Neural crest cell (in vitro differentiated cells): ENCODE results near the gene CCDC28B. TPM values are rescaled to one million over a fixed set of nuclear protein-coding genes. Genes with fewer than 3 reads are reported as not detected.

ENCODE experiments used
- DNase-seq: peaks from one replicate; pipeline ENCODE4 v3.0.0; 2021; ENCODE audit warnings: low read depth, mixed read lengths, low spot score
- H3K27ac Mint-ChIP-seq: one replicate; pipeline ENCODE4 v1.8.0; 2021; ENCODE audit warnings: mild to moderate bottlenecking, mixed read lengths; ENCODE audit not compliant: unreplicated experiment
- H3K27me3 Mint-ChIP-seq: 2 replicates; pipeline ENCODE4 v1.8.0; 2021; ENCODE audit warnings: low read depth, mild to moderate bottlenecking, mixed read lengths
- H3K36me3 Mint-ChIP-seq: 2 replicates; pipeline ENCODE4 v1.8.0; 2021; ENCODE audit warnings: low read depth, mild to moderate bottlenecking, mixed read lengths
- H3K4me1 Mint-ChIP-seq: 2 replicates; pipeline ENCODE4 v1.8.0; 2021; ENCODE audit warnings: mixed read lengths
- H3K4me3 Mint-ChIP-seq: one replicate; pipeline ENCODE4 v1.8.0; 2021; ENCODE audit warnings: mild to moderate bottlenecking, mixed read lengths
- H3K9me3 Mint-ChIP-seq: 2 replicates; pipeline ENCODE4 v1.8.0; 2021; ENCODE audit warnings: mixed read lengths
- CTCF ChIP-seq: fragments of 200-600 bp; sonication (generic); conservative IDR thresholded peaks from 2 replicates; pipeline ENCODE4 v1.5.0; 2021; ENCODE audit warnings: antibody characterized with exemption, mild to moderate bottlenecking
- total RNA-seq: library from RNA; stranded (reverse); gene quantifications from 2 replicates; pipeline ENCODE4 v1.2.1, GENCODE V29; 2021

Gene CCDC28B
- total RNA-seq, 1 donor from 2014 or later: 21.2 TPM

GRCh38 chr1:32199043-32199716 lies 1.2 kb upstream of the CCDC28B start:
- H3K4me1 Mint-ChIP-seq: peaks cover 43% of the 10 kb centered on the region

GRCh38 chr1:32199717-32200072 lies 700 bp upstream of the CCDC28B start:
- Mint-ChIP-seq H3K36me3 (peaks cover 6% of the 10 kb centered on the region), H3K27ac (no peak overlapping the region), H3K4me1 (peaks cover 45% of the 10 kb centered on the region), H3K4me3 (peak overlapping the region; percentile 92), H3K9me3 (no peaks in the 10 kb centered on the region), H3K27me3 (peaks cover 3% of the 10 kb centered on the region)
- no peak for TF ChIP-seq CTCF
- DNase-seq: no peak

More at GRCh38 chr1:32199043-32199716, 1.2 kb upstream of the CCDC28B start:
- Mint-ChIP-seq H3K4me3 (peak overlapping the region; percentile 50), H3K27me3 (peaks cover 3% of the 10 kb centered on the region), H3K9me3 (no peaks in the 10 kb centered on the region), H3K36me3 (peaks cover 8% of the 10 kb centered on the region), H3K27ac (peak overlapping the region; percentile 67)
- no peak for DNase-seq
- no peak for TF ChIP-seq CTCF

GRCh38 chr1:32201011-32201855 lies 838 bp downstream of the CCDC28B start:
- peak; percentile 39 for DNase-seq
- Mint-ChIP-seq H3K4me1 (peaks cover 52% of the 10 kb centered on the region), H3K4me3 (peak overlapping the region; percentile 92), H3K9me3 (no peaks in the 10 kb centered on the region), H3K36me3 (peaks cover 6% of the 10 kb centered on the region), H3K27me3 (peaks cover 3% of the 10 kb centered on the region), H3K27ac (no peak overlapping the region)
- TF ChIP-seq CTCF: no peak

- DNase-seq: no peak
- Mint-ChIP-seq H3K4me1 (peaks cover 32% of the 10 kb centered on the region), H3K36me3 (no peaks in the 10 kb centered on the region), H3K27ac (no peak overlapping the region), H3K9me3 (no peaks in the 10 kb centered on the region), H3K27me3 (peaks cover 3% of the 10 kb centered on the region), H3K4me3 (peak overlapping the region; percentile 92)
- no peak for TF ChIP-seq CTCF
These were observed 4.6 kb downstream of the CCDC28B start for GRCh38 chr1:32204943-32205361.

GRCh38 chr1:32205401-32206370 lies 5.3 kb downstream of the CCDC28B start, which contains the start of gene IQCC:
Gene IQCC, plus strand, starts transcription at chr1:32205671. Its CDS starts 11 bp downstream, at chr1:32205682.
- DNase-seq: peak; percentile 73
- peak; percentile 13 for TF ChIP-seq CTCF
- H3K36me3 Mint-ChIP-seq: no peaks in the 10 kb centered on the region
- no peaks in the 10 kb centered on the region for H3K9me3 Mint-ChIP-seq
- peaks cover 3% of the 10 kb centered on the region for H3K27me3 Mint-ChIP-seq
- H3K27ac Mint-ChIP-seq: peak within 1 kb of the TSS; percentile 92
- H3K4me1 Mint-ChIP-seq: peaks cover 27% of the 10 kb centered on the region
- H3K4me3 Mint-ChIP-seq: peak within 1 kb of the TSS; percentile 92
